ENCODE results near the gene KRCC1. TPM values are rescaled to one million over a fixed set of nuclear protein-coding genes. Genes with fewer than 3 reads are reported as not detected.

The KRCC1 gene
- total and polyA plus RNA-seq, 10 donors: 20.4 to 42.3 (median 27.8) TPM

DNA sequence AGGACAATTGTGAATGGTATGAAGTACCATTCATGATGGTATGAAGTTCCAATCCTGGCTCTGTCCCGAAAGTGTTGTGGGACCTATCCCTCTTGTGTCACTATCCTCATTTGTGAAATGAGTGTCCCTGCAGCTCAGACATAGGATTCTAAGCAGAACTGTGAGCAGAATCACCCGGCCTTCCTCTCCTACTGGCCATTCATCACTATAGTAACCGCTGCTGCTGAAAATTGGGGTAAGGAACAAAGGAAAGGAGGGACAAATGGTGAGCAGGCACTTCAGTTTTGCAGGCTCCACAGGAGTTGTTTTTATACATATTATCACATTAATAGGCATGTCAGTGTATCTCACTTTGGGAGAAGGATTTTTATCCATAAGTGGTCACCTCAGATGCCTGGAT lies 39.4 kb upstream of the KRCC1 start:
- WGBS, 5 donors: 70 to 93% (median 85%) methylated on average over 3 of the region's 3 CpGs

DNA sequence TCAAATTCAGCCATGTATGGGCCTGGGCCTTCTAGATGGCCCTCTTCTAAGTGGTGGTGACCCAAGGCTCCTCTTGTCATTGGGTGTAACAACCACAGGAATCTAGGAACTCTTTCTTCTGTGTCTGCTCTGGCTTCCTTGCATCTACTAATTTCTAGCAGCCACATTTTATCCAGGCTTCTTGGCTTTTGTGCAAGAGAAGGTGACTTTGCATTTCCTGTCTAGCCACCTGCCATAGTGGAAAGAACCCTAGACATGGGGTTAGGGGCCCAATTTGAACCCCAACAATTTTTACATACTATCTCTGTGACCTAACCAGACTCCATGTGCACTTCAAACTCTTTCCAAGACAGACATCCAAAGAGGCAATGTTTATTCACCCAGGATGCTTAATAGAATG lies 37.2 kb upstream of the KRCC1 start:
- intact Hi-C loops (cut with DNase I; ENCODE audit: low total_unique reads): no loop called here
- no peak for DNase-seq
- H3K36me3 ChIP-seq: no peaks in the 10 kb centered on the region
- H3K4me3 ChIP-seq: no peak overlapping the region
- H3K27me3 ChIP-seq (replicated peaks in 1 of 7): no peaks in the 10 kb centered on the region
- peaks cover 0 to 13% (median 0%) of the 10 kb centered on the region in 6 donors for H3K4me1 ChIP-seq
- no peaks in the 10 kb centered on the region for H3K9me3 ChIP-seq
- H3K27ac ChIP-seq: no peak overlapping the region
- TF ChIP-seq POLR2A (IDR thresholded peaks at IDR 0.05) (no peak), POLR2AphosphoS5 (IDR thresholded peaks at IDR 0.05) (no peak)
- TF ChIP-seq, protein P1, sequence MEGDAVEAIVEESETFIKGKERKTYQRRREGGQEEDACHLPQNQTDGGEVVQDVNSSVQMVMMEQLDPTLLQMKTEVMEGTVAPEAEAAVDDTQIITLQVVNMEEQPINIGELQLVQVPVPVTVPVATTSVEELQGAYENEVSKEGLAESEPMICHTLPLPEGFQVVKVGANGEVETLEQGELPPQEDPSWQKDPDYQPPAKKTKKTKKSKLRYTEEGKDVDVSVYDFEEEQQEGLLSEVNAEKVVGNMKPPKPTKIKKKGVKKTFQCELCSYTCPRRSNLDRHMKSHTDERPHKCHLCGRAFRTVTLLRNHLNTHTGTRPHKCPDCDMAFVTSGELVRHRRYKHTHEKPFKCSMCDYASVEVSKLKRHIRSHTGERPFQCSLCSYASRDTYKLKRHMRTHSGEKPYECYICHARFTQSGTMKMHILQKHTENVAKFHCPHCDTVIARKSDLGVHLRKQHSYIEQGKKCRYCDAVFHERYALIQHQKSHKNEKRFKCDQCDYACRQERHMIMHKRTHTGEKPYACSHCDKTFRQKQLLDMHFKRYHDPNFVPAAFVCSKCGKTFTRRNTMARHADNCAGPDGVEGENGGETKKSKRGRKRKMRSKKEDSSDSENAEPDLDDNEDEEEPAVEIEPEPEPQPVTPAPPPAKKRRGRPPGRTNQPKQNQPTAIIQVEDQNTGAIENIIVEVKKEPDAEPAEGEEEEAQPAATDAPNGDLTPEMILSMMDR (IDR thresholded peaks at IDR 0.05 in 8 of 11, conservative IDR thresholded peaks at IDR 0.05 in 3 of 11): no peak

More for the DNA sequence above, 39.4 kb upstream of the KRCC1 start:
- Histone ChIP-seq H3K9me3 (no peaks in the 10 kb centered on the region), H3K27ac (no peak overlapping the region), H3K4me3 (no peak overlapping the region), H3K36me3 (no peaks in the 10 kb centered on the region), H3K27me3 (replicated peaks in 1 of 7) (no peaks in the 10 kb centered on the region), H3K4me1 (peaks cover 0 to 10% (median 0%) of the 10 kb centered on the region in 6 donors)
- DNase-seq: no peak
- no peak for TF ChIP-seq POLR2A (IDR thresholded peaks at IDR 0.05)
- TF ChIP-seq POLR2AphosphoS5 (IDR thresholded peaks at IDR 0.05): no peak
- TF ChIP-seq, protein P1 (IDR thresholded peaks at IDR 0.05 in 8 of 11, conservative IDR thresholded peaks at IDR 0.05 in 3 of 11): no peak
- intact Hi-C loops (cut with DNase I; ENCODE audit: low total_unique reads): no loop called here

DNA sequence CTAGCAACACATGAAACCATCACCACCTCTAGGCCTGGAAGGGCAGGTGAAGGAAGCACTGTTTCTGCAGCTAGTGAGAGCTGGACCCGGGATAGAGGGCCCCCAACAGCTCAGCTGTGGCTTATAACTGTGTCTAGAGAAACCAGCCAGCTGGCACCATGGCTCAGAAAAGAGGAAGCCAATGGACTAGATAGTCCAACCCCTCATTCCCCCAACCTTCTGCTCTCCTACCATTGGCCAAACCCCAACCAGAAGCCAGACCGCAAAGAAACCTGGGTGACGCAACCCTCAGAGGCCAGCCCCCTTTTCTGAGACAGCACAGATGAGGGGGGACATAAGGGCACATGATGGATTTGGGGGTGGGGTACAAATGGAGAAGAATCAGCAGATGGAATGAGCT lies 36.4 kb upstream of the KRCC1 start:
- Histone ChIP-seq H3K9me3 (no peaks in the 10 kb centered on the region), H3K36me3 (no peaks in the 10 kb centered on the region), H3K4me1 (peaks cover 0 to 13% (median 0%) of the 10 kb centered on the region in 6 donors), H3K27me3 (replicated peaks in 1 of 7) (no peaks in the 10 kb centered on the region), H3K27ac (no peak overlapping the region), H3K4me3 (no peak overlapping the region)
- TF ChIP-seq POLR2AphosphoS5 (IDR thresholded peaks at IDR 0.05) (no peak), POLR2A (IDR thresholded peaks at IDR 0.05) (no peak)
- TF ChIP-seq, protein P1 (IDR thresholded peaks at IDR 0.05 in 8 of 11, conservative IDR thresholded peaks at IDR 0.05 in 3 of 11): no peak
- WGBS, 5 donors: 44 to 78% (median 52%) methylated on average over 3 of the region's 3 CpGs
- intact Hi-C loops (cut with DNase I; ENCODE audit: low total_unique reads): no loop called here
- no peak for DNase-seq

DNA sequence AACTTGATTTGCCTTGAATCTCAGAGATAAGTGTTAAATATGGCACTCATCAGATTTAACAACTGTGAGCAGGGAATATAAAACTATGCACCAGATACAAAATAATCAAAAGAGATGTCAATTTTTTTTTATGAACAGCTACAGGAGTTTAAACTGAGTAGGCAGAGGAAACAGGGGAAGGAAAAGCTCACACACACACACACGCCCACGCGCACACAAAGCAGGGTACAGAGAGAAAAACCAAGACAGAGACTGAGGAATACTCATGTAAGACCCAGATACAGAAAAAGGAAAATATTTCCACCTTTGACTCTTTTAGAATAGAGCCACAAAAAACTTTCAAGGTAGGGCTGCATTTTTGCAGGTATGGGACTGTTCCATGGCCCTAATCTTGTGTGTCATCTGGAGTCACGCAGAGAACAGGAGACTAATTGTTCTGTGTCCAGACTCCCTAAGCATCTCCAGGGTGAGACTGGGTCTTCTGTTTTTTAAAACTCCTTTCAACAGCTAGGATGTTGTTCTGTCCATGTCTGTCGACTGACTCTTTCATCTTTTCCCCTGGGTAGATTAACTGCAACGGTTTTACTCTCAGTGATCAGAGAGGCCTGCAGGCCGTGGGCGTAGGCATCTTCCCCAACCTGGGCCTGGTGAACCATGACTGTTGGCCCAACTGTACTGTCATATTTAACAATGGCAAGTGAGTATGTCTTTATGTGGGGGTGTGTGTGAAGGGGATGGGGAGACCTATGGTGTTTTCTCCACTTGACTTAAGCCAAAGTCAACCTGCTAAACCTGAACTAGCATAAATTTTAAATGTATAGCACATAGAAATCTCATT lies 35.1 kb upstream of the KRCC1 start:
- Histone ChIP-seq H3K27me3 (replicated peaks in 1 of 7) (no peaks in the 10 kb centered on the region), H3K36me3 (no peaks in the 10 kb centered on the region), H3K9me3 (no peaks in the 10 kb centered on the region), H3K27ac (no peak overlapping the region), H3K4me1 (peaks cover 0 to 13% (median 0%) of the 10 kb centered on the region in 6 donors), H3K4me3 (no peak overlapping the region)
- intact Hi-C loops (cut with DNase I; ENCODE audit: low total_unique reads): no loop called here
- no peak for TF ChIP-seq POLR2AphosphoS5 (IDR thresholded peaks at IDR 0.05)
- no peak for TF ChIP-seq POLR2A (IDR thresholded peaks at IDR 0.05)
- TF ChIP-seq, protein P1 (IDR thresholded peaks at IDR 0.05 in 8 of 11, conservative IDR thresholded peaks at IDR 0.05 in 3 of 11): no peak
- DNase-seq: no peak
- WGBS, 5 donors: 51 to 68% (median 64%) methylated on average over 8 of the region's 8 CpGs
